ENCODE results near the gene SLC12A7.
A peak's percentile ranks its signal among the peaks of the same experiment; 100 is the strongest.
"Not testable (repeated sequence)": the region's sequence is repeated elsewhere in the genome, so short reads cannot be mapped to it uniquely, and the experiment has no call there.

SLC12A7 gene

GRCh38 chr5:1131191-1131621 is 19.3 kb upstream of the SLC12A7 start:
- DNase-seq (ENCODE audit: low read depth) = no peak
- TF ChIP-seq CTCF (conservative IDR thresholded peaks at IDR 0.05; ENCODE audit: low read depth, low read length) = no peak
- no peak overlapping the region for H3K4me3 ChIP-seq (ENCODE audit: low read depth, low read length)

DNA sequence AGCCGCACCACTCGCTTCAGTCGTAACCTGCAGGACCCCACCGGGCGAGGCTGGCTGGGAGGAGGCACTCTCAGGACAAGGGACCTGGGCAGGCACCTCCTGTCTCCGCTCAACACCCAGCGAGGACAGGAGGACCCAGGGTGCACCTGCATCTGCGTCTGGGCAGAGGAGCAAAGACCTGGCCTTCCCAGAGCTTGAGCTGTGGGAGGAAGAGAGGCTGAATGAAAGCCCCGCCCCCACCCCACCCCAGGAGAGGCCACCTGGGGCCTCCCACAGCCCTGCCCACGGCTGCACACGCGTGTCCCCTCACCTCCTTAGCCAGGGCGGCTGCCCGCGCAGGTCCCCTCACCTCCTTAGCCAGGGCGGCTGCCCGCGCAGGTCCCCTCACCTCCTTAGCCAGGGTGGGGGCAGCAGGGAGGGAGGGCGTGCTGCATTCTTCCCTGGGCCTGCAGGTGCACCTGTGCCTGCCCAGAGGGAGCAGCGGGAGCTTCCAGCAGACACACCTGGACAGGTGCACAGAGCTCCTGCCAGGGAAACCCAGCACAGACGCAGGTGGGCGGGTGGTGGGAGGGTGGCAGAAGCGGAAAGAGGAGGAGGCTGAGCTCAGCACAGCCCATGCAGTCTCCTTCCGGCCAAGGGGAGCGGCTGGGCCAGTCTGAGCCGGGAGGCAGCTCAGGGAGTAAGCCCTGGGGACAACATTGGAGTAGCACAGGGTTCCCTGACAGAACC is 18.5 kb upstream of the SLC12A7 start:
- no peak for TF ChIP-seq CTCF (conservative IDR thresholded peaks at IDR 0.05; ENCODE audit: low read depth, low read length)
- H3K4me3 ChIP-seq (ENCODE audit: low read depth, low read length) = no peak overlapping the region
- DNase-seq (ENCODE audit: low read depth) = no peak

DNA sequence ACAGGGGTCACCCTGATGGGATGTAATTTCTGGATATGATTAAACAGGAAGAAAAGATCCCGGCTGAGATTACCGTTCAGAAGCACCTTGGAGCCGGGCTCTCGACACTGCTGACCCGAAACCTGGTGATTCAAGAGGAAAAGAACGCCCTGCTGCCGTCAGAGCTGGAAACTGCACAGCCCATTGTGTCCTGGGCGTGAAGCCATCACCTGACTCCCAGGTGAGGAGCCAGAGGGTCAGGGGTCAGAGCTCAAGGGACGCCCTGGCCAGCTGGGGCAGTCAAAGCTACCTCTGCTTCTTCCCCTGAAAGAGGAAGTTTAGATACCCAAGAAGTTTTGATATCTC is 17.8 kb upstream of the SLC12A7 start:
- no peak for DNase-seq (ENCODE audit: low read depth)
- TF ChIP-seq CTCF (conservative IDR thresholded peaks at IDR 0.05; ENCODE audit: low read depth, low read length) = no peak
- H3K4me3 ChIP-seq (ENCODE audit: low read depth, low read length) = no peak overlapping the region

GRCh38 chr5:1128977-1129710 is 17.3 kb upstream of the SLC12A7 start:
- no peak overlapping the region for H3K4me3 ChIP-seq (ENCODE audit: low read depth, low read length)
- no peak for TF ChIP-seq CTCF (conservative IDR thresholded peaks at IDR 0.05; ENCODE audit: low read depth, low read length)
- no peak for DNase-seq (ENCODE audit: low read depth)

DNA sequence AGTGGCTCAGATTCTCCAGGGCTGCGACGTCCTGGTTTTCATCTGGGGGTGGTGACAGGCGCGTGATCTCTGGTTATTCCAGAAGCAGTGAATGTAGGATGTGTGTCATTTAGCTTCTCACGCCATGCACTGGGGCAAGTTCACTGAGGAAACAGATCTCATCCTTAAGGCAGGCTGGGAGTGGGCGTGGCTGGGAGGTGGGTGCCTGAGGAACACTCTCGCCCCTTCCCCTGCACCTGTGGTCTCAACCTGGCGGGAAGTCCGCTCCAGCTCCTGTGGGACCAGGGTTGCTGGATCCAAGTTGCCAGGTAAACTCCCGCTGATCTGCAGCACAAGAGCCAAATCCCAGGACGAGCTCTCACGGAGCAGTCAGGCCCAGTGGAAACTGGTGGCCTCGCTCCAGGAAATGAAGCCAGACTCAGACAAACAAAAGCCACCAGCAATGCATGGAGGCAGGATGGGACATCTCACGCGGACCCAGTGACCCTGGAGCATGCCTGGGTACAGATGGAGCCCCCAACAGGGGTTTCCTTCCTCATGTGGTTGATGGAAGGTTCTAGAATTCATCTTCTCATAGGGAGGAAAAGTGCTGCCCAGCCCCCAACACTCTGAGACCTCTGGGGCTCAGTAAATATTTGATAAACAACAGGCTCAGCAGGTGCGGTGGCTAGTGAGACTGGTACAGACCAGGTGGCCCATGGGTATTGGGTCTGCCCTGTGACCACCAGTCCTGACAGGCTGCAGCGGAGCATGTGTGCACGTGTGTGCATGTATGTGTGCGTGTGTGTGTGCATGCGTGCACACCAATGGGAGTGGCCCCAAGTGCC is 16.3 kb upstream of the SLC12A7 start:
- TF ChIP-seq CTCF (conservative IDR thresholded peaks at IDR 0.05; ENCODE audit: low read depth, low read length) = no peak
- no peak for DNase-seq (ENCODE audit: low read depth)

GRCh38 chr5:1125695-1126094 is 13.8 kb upstream of the SLC12A7 start:
- not testable (repeated sequence) for H3K4me3 ChIP-seq (ENCODE audit: low read depth, low read length); DNase-seq (ENCODE audit: low read depth)

More for the DNA sequence above, 16.3 kb upstream of the SLC12A7 start:
- no peak overlapping the region for H3K4me3 ChIP-seq (ENCODE audit: low read depth, low read length)

DNA sequence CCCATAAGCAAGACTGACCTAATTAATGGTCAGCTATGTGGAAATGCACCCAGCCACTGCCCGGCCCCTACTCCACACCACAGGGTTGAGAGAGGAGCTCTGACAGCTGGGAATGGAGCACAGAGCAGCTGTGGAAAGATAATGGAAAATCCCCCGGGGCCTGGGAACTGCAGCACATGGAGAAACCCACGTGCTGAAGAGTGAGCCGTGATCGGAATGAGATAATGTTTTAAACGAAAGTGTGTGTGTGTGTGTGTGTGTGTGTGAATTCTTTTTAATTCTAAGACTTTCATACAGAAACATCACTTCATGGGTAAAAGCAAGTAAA is 13.1 kb upstream of the SLC12A7 start:
- TF ChIP-seq CTCF (conservative IDR thresholded peaks at IDR 0.05; ENCODE audit: low read depth, low read length) = no peak
- H3K4me3 ChIP-seq (ENCODE audit: low read depth, low read length) = no peak overlapping the region
- peak; percentile 49 for DNase-seq (ENCODE audit: low read depth)
